LNCaP clone FGC (cell line): ENCODE measurements around the gene LEP.

Experiments
- DNase-seq: peaks from one replicate; pipeline ENCODE4 v3.0.0-alpha.2; 2011; ENCODE audit warnings: low read depth
- H3K4me3 ChIP-seq: 2 replicates; pipeline ENCODE4 v1.5.1; 2011; ENCODE audit warnings: mild to moderate bottlenecking, low read depth, low read length, control low read depth
- TF ChIP-seq, protein P1 (sequence below): IDR thresholded peaks from 2 replicates; pipeline ENCODE4 v1.5.1; 2012; ENCODE audit warnings: mild to moderate bottlenecking; ENCODE audit not compliant: control insufficient read depth, insufficient read depth; ENCODE audit errors: extremely low read depth

LEP gene

GRCh38 chr7:128244861-128245260 is 3.8 kb downstream of the LEP start:
- no peak for DNase-seq
- TF ChIP-seq, protein P1, sequence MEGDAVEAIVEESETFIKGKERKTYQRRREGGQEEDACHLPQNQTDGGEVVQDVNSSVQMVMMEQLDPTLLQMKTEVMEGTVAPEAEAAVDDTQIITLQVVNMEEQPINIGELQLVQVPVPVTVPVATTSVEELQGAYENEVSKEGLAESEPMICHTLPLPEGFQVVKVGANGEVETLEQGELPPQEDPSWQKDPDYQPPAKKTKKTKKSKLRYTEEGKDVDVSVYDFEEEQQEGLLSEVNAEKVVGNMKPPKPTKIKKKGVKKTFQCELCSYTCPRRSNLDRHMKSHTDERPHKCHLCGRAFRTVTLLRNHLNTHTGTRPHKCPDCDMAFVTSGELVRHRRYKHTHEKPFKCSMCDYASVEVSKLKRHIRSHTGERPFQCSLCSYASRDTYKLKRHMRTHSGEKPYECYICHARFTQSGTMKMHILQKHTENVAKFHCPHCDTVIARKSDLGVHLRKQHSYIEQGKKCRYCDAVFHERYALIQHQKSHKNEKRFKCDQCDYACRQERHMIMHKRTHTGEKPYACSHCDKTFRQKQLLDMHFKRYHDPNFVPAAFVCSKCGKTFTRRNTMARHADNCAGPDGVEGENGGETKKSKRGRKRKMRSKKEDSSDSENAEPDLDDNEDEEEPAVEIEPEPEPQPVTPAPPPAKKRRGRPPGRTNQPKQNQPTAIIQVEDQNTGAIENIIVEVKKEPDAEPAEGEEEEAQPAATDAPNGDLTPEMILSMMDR: no peak
- no peak overlapping the region for H3K4me3 ChIP-seq

GRCh38 chr7:128247108-128247507 is 6.0 kb downstream of the LEP start:
- DNase-seq: no peak
- TF ChIP-seq, protein P1: no peak
- no peak overlapping the region for H3K4me3 ChIP-seq

DNA sequence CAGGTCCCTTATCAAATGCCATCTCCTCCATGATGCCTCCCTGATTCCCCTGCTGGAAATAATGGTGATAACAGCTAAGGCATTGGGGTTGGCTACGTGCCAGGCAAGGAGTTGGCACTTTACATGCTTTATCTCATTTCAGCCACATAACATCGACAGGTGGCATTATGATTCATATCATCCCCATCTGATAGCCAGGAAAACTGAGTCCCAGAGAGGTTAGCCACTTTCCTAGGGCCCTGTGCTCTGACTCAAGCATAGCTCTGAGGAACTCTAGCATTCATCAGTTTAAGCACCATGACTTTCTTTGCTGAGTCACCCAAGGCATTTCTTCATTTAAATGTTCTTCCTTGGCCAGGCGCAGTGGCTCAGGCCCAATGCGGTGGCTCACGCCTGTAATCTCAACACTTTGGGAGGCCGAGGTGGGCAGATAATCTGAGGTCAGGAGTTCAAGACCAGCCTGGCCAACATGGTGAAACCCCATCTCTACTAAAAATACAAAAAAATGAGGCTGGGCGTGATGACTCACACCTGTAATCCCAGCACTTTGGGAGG is 6.6 kb downstream of the LEP start:
- no peak overlapping the region for H3K4me3 ChIP-seq
- TF ChIP-seq, protein P1: no peak
- no peak for DNase-seq

DNA sequence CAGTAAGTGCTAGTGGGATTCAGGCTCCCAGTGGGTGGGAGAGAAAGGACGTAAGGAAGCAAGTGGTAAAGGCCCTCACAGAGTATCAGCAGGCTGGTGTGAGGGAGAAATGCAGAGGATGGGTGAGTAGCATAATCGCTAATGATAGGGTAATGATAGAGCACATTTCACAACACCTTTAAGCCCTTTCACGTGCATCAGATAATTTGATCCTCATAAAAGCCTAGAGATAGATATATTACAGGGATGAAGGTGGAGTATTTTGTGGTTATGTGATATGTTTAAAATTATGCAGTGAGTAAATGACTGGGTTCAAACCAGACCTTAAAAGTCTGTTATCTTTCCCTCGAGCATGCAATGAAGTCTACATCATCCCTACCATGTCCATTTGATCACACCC is 10.3 kb downstream of the LEP start:
- DNase-seq: no peak
- H3K4me3 ChIP-seq: no peak overlapping the region
- TF ChIP-seq, protein P1: no peak

- TF ChIP-seq, protein P1: no peak
- DNase-seq: no peak
- H3K4me3 ChIP-seq: no peak overlapping the region
Observed at GRCh38 chr7:128253701-128254100, 12.6 kb downstream of the LEP start.

DNA sequence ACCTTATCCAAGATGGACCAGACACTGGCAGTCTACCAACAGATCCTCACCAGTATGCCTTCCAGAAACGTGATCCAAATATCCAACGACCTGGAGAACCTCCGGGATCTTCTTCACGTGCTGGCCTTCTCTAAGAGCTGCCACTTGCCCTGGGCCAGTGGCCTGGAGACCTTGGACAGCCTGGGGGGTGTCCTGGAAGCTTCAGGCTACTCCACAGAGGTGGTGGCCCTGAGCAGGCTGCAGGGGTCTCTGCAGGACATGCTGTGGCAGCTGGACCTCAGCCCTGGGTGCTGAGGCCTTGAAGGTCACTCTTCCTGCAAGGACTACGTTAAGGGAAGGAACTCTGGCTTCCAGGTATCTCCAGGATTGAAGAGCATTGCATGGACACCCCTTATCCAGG is 13.4 kb downstream of the LEP start:
- H3K4me3 ChIP-seq: no peak overlapping the region
- TF ChIP-seq, protein P1: no peak
- no peak for DNase-seq

DNA sequence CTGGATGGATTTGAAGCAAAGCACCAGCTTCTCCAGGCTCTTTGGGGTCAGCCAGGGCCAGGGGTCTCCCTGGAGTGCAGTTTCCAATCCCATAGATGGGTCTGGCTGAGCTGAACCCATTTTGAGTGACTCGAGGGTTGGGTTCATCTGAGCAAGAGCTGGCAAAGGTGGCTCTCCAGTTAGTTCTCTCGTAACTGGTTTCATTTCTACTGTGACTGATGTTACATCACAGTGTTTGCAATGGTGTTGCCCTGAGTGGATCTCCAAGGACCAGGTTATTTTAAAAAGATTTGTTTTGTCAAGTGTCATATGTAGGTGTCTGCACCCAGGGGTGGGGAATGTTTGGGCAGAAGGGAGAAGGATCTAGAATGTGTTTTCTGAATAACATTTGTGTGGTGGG is 14.2 kb downstream of the LEP start:
- TF ChIP-seq, protein P1: no peak
- DNase-seq: no peak
- no peak overlapping the region for H3K4me3 ChIP-seq
